Neural progenitor cell (in vitro differentiated cells): ENCODE measurements around the gene C2orf68. TPM values are rescaled to one million over a fixed set of nuclear protein-coding genes. Genes with fewer than 3 reads are reported as not detected.

ENCODE experiments used
- DNase-seq: peaks from one replicate; pipeline ENCODE4 v3.0.0-alpha.2; 2016; ENCODE audit warnings: low spot score
- H2AFZ ChIP-seq: fragments of 200-600 bp; sonication (generic); replicated peaks from 2 replicates; pipeline ENCODE4 v1.6.1; 2016; ENCODE audit warnings: antibody characterized with exemption
- H3F3A ChIP-seq: fragments of 200-600 bp; sonication (generic); 2 replicates; pipeline ENCODE4 v1.6.1; 2016; ENCODE audit warnings: antibody characterized with exemption, low read depth
- H3K27ac ChIP-seq: fragments of 200-600 bp; sonication (generic); 2 replicates; pipeline ENCODE4 v1.5.1; 2016; ENCODE audit warnings: mild to moderate bottlenecking
- H3K27me3 ChIP-seq: fragments of 200-600 bp; sonication (generic); 2 replicates; pipeline ENCODE4 v1.6.1; 2016; ENCODE audit warnings: mild to moderate bottlenecking, moderate library complexity
- H3K36me3 ChIP-seq: fragments of 200-600 bp; sonication (generic); 2 replicates; pipeline ENCODE4 v1.5.1; 2016
- H3K4me1 ChIP-seq: fragments of 200-600 bp; sonication (generic); 2 replicates; pipeline ENCODE4 v1.6.1; 2016; ENCODE audit warnings: mixed run types
- H3K4me2 ChIP-seq: fragments of 200-600 bp; sonication (generic); 2 replicates; pipeline ENCODE4 v1.6.1; 2016
- H3K4me3 ChIP-seq: fragments of 200-600 bp; sonication (generic); 2 replicates; pipeline ENCODE4 v1.5.1; 2016
- H3K79me2 ChIP-seq: fragments of 200-600 bp; sonication (generic); 2 replicates; pipeline ENCODE4 v1.6.1; 2016; ENCODE audit warnings: low read depth
- H3K9ac ChIP-seq: fragments of 200-600 bp; sonication (generic); 2 replicates; pipeline ENCODE4 v1.6.1; 2016
- H3K9me3 ChIP-seq: fragments of 200-600 bp; sonication (generic); 2 replicates; pipeline ENCODE4 v1.5.1; 2016; ENCODE audit warnings: low read depth
- H4K20me1 ChIP-seq: fragments of 200-600 bp; sonication (generic); 2 replicates; pipeline ENCODE4 v1.6.1; 2016; ENCODE audit warnings: low read depth
- H3K27ac Mint-ChIP-seq: 3 replicates; pipeline ENCODE4 v1.8.0; 2021; ENCODE audit warnings: mixed read lengths
- H3K27me3 Mint-ChIP-seq: 2 replicates; pipeline ENCODE4 v1.8.0; 2022; ENCODE audit warnings: low read depth, mild to moderate bottlenecking, inconsistent platforms, moderate library complexity, mixed read lengths; ENCODE audit not compliant: insufficient read depth
- H3K36me3 Mint-ChIP-seq: 3 replicates; pipeline ENCODE4 v1.8.0; 2021; ENCODE audit warnings: mixed read lengths
- H3K4me1 Mint-ChIP-seq: 3 replicates; pipeline ENCODE4 v1.8.0; 2021; ENCODE audit warnings: mixed read lengths
- H3K4me3 Mint-ChIP-seq: 3 replicates; pipeline ENCODE4 v1.8.0; 2021; ENCODE audit warnings: mild to moderate bottlenecking, moderate library complexity, mixed read lengths
- H3K9me3 Mint-ChIP-seq: 3 replicates; pipeline ENCODE4 v1.8.0; 2020; ENCODE audit warnings: mixed read lengths
- CTCF ChIP-seq: fragments of 200-600 bp; sonication (generic); IDR thresholded peaks from 2 replicates; pipeline ENCODE4 v1.5.1; 2017; ENCODE audit warnings: antibody characterized with exemption, mild to moderate bottlenecking
- EZH2 ChIP-seq: fragments of 200-600 bp; sonication (generic); IDR thresholded peaks from 2 replicates; pipeline ENCODE4 v1.6.1; 2017; ENCODE audit warnings: antibody characterized with exemption, mild to moderate bottlenecking, moderate library complexity
- EZH2phosphoT487 ChIP-seq: fragments of 200-600 bp; sonication (generic); IDR thresholded peaks from 2 replicates; pipeline ENCODE4 v1.6.1; 2017; ENCODE audit warnings: antibody characterized with exemption
- total RNA-seq: library from RNA; depleted of rRNA; stranded (reverse); fragments of >200 nt; gene quantifications from 2 replicates; pipeline ENCODE4 v1.2.3, GENCODE V29; 2015; ENCODE audit warnings: low replicate concordance

Gene C2orf68
- total RNA-seq, 1 donor from 2014 or later = 31.1 TPM

- H3K4me3 Mint-ChIP-seq = no peak overlapping the region
Measured at GRCh38 chr2:85584857-85585780, 26.7 kb downstream of the C2orf68 start.

GRCh38 chr2:85584354-85584856, 27.5 kb downstream of the C2orf68 start, which contains the start of gene VAMP5:
TSS of gene VAMP5 (plus strand) at chr2:85584431. CDS start at chr2:85584491, 60 bp downstream.
- Histone ChIP-seq H4K20me1 (no peaks in the 10 kb centered on the region), H2AFZ (peak within 1 kb of the TSS; percentile 44), H3K4me1 (peaks cover 4% of the 10 kb centered on the region), H3F3A (no peaks in the 10 kb centered on the region), H3K79me2 (no peaks in the 10 kb centered on the region), H3K9me3 (no peaks in the 10 kb centered on the region), H3K4me2 (peak within 1 kb of the TSS; percentile 74), H3K9ac (no peak within 1 kb of the TSS), H3K4me3 (peak within 1 kb of the TSS; percentile 35), H3K36me3 (no peaks in the 10 kb centered on the region), H3K27ac (no peak within 1 kb of the TSS), H3K27me3 (peaks cover 99% of the 10 kb centered on the region)
- Mint-ChIP-seq H3K27ac (peak within 1 kb of the TSS; percentile 65), H3K9me3 (no peaks in the 10 kb centered on the region), H3K27me3 (peaks cover 4% of the 10 kb centered on the region), H3K36me3 (peaks cover 2% of the 10 kb centered on the region), H3K4me1 (peaks cover 42% of the 10 kb centered on the region), H3K4me3 (no peak within 1 kb of the TSS)
- TF ChIP-seq EZH2 (peak; percentile 83), EZH2phosphoT487 (peak; percentile 64), CTCF (no peak)
- peak; percentile 49 for DNase-seq

More at GRCh38 chr2:85584857-85585780, 26.7 kb downstream of the C2orf68 start:
- H3K27me3 ChIP-seq = peaks cover 100% of the 10 kb centered on the region
- H3K27me3 Mint-ChIP-seq = no peaks in the 10 kb centered on the region
- peaks cover 2% of the 10 kb centered on the region for H3K36me3 Mint-ChIP-seq
- peak overlapping the region; percentile 74 for H3K4me2 ChIP-seq
- no peak overlapping the region for H3K9ac ChIP-seq
- no peaks in the 10 kb centered on the region for H3K4me1 ChIP-seq
- DNase-seq = no peak
- no peaks in the 10 kb centered on the region for H4K20me1 ChIP-seq
- H3K36me3 ChIP-seq = no peaks in the 10 kb centered on the region
- H2AFZ ChIP-seq = no peak overlapping the region
- no peaks in the 10 kb centered on the region for H3K9me3 ChIP-seq
- H3F3A ChIP-seq = no peaks in the 10 kb centered on the region
- H3K27ac ChIP-seq = no peak overlapping the region
- H3K79me2 ChIP-seq = no peaks in the 10 kb centered on the region
- H3K4me1 Mint-ChIP-seq = peaks cover 39% of the 10 kb centered on the region
- TF ChIP-seq CTCF = no peak
- peak; percentile 17 for TF ChIP-seq EZH2
- no peak for TF ChIP-seq EZH2phosphoT487
- peak overlapping the region; percentile 35 for H3K4me3 ChIP-seq
- peak overlapping the region; percentile 65 for H3K27ac Mint-ChIP-seq
- no peaks in the 10 kb centered on the region for H3K9me3 Mint-ChIP-seq

GRCh38 chr2:85583667-85584353, 28.1 kb downstream of the C2orf68 start:
- Mint-ChIP-seq H3K27me3 (peaks cover 5% of the 10 kb centered on the region), H3K9me3 (no peaks in the 10 kb centered on the region), H3K36me3 (peaks cover 2% of the 10 kb centered on the region), H3K27ac (peak overlapping the region; percentile 53), H3K4me1 (peaks cover 48% of the 10 kb centered on the region), H3K4me3 (no peak overlapping the region)
- no peak overlapping the region for H3K27ac ChIP-seq
- TF ChIP-seq EZH2phosphoT487 = peak; percentile 69
- TF ChIP-seq EZH2 = no peak
- no peak for TF ChIP-seq CTCF
- H3K27me3 ChIP-seq = peaks cover 98% of the 10 kb centered on the region
- peak overlapping the region; percentile 74 for H3K4me2 ChIP-seq
- H3K9ac ChIP-seq = no peak overlapping the region
- no peaks in the 10 kb centered on the region for H3K79me2 ChIP-seq
- no peak overlapping the region for H2AFZ ChIP-seq
- H3K9me3 ChIP-seq = no peaks in the 10 kb centered on the region
- H3K4me1 ChIP-seq = peaks cover 9% of the 10 kb centered on the region
- H3K36me3 ChIP-seq = no peaks in the 10 kb centered on the region
- no peak for DNase-seq
- no peaks in the 10 kb centered on the region for H4K20me1 ChIP-seq
- no peaks in the 10 kb centered on the region for H3F3A ChIP-seq
- peak overlapping the region; percentile 35 for H3K4me3 ChIP-seq
